ENCODE measurements around the gene SUN3.
"Not testable (repeated sequence)": the region's sequence is repeated elsewhere in the genome, so short reads cannot be mapped to it uniquely, and the experiment has no call there.

GRCh38 chr7:47989607-47990400 lies 39.1 kb downstream of the SUN3 start:
- TF ChIP-seq CTCF (conservative IDR thresholded peaks at IDR 0.05; ENCODE audit: low read length); EZH2phosphoT487 (IDR thresholded peaks at IDR 0.05; ENCODE audit: borderline replicate concordance, low read depth, low read length): not testable (repeated sequence)

Data from OCI-LY7 (cell line).